HepG2 (cell line): ENCODE results near the gene ARL16.

Experiments used
- PTBP1 ChIP-seq: fragments of 200-400 bp; formaldehyde crosslinking; IDR thresholded peaks from 2 replicates; pipeline ENCODE4 v1.6.1; 2018; ENCODE audit warnings: low read length, low read depth; ENCODE audit not compliant: poor library complexity, severe bottlenecking
- RFXANK ChIP-seq: IDR thresholded peaks from 2 replicates; pipeline ENCODE4 v1.6.1; 2016
- TBL1XR1 ChIP-seq: fragments of 150-350 bp; IDR thresholded peaks from 2 replicates; pipeline ENCODE4 v1.6.1; 2014; ENCODE audit warnings: borderline replicate concordance, low read length; ENCODE audit not compliant: partially characterized antibody
- TF ChIP-seq, protein P1 (sequence below): sonication (generic); formaldehyde crosslinking; IDR thresholded peaks from 2 replicates; pipeline ENCODE4 v1.5.0; 2020; ENCODE audit warnings: mild to moderate bottlenecking, missing genetic modification reagents, moderate library complexity

- peak; percentile 80; the same call in 1 of the 2 replicates for TF ChIP-seq RFXANK (CRISPR knock-in tag)
- TF ChIP-seq, protein P1, sequence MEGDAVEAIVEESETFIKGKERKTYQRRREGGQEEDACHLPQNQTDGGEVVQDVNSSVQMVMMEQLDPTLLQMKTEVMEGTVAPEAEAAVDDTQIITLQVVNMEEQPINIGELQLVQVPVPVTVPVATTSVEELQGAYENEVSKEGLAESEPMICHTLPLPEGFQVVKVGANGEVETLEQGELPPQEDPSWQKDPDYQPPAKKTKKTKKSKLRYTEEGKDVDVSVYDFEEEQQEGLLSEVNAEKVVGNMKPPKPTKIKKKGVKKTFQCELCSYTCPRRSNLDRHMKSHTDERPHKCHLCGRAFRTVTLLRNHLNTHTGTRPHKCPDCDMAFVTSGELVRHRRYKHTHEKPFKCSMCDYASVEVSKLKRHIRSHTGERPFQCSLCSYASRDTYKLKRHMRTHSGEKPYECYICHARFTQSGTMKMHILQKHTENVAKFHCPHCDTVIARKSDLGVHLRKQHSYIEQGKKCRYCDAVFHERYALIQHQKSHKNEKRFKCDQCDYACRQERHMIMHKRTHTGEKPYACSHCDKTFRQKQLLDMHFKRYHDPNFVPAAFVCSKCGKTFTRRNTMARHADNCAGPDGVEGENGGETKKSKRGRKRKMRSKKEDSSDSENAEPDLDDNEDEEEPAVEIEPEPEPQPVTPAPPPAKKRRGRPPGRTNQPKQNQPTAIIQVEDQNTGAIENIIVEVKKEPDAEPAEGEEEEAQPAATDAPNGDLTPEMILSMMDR (CRISPR knock-in tag), result peak; percentile 26; the same call in 1 of the 2 replicates
- TF ChIP-seq TBL1XR1, result peak; percentile 57
- peak; percentile 15 for TF ChIP-seq PTBP1
Measured at GRCh38 chr17:81636505-81637288, 46.9 kb downstream of the ARL16 start, which contains the start of the genes NPLOC4 and TSPAN10.
